GM12864 (cell line): ENCODE results near the gene NDC1.

Experiments
- DNase-seq: peaks from one replicate; pipeline ENCODE4 v3.0.0-alpha.2; 2011; ENCODE audit warnings: low read depth
- H3K4me3 ChIP-seq: 2 replicates; pipeline ENCODE4 v1.5.1; 2011; ENCODE audit warnings: mild to moderate bottlenecking, low read depth, low read length, control low read depth
- TF ChIP-seq, protein P1 (sequence below): IDR thresholded peaks from 2 replicates; pipeline ENCODE4 v1.5.1; 2011; ENCODE audit warnings: low read depth, mild to moderate bottlenecking, moderate library complexity, low read length, control low read depth, inconsistent platforms; ENCODE audit errors: missing control alignments

NDC1 gene

DNA sequence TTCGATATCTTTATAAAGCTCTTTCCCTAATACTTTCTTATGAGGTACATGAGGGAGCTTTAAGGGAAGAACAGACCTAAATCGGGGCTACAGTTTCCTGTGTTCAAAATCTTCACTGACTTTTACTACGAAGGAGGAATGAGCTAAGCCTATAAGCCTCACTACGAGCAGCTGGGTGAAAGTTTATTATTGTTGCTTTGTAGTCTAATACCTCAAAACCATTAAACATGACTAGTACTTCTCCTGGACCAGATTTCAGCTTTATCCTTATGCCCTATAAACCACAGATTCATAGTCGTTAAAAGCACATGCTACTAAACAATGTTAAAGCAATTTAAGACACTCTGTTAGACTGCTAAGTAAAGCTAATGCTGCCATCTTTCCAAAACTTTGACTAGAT lies 30.2 kb downstream of the NDC1 start:
- TF ChIP-seq, protein P1, sequence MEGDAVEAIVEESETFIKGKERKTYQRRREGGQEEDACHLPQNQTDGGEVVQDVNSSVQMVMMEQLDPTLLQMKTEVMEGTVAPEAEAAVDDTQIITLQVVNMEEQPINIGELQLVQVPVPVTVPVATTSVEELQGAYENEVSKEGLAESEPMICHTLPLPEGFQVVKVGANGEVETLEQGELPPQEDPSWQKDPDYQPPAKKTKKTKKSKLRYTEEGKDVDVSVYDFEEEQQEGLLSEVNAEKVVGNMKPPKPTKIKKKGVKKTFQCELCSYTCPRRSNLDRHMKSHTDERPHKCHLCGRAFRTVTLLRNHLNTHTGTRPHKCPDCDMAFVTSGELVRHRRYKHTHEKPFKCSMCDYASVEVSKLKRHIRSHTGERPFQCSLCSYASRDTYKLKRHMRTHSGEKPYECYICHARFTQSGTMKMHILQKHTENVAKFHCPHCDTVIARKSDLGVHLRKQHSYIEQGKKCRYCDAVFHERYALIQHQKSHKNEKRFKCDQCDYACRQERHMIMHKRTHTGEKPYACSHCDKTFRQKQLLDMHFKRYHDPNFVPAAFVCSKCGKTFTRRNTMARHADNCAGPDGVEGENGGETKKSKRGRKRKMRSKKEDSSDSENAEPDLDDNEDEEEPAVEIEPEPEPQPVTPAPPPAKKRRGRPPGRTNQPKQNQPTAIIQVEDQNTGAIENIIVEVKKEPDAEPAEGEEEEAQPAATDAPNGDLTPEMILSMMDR = no peak
- DNase-seq = no peak
- H3K4me3 ChIP-seq = no peak overlapping the region

DNA sequence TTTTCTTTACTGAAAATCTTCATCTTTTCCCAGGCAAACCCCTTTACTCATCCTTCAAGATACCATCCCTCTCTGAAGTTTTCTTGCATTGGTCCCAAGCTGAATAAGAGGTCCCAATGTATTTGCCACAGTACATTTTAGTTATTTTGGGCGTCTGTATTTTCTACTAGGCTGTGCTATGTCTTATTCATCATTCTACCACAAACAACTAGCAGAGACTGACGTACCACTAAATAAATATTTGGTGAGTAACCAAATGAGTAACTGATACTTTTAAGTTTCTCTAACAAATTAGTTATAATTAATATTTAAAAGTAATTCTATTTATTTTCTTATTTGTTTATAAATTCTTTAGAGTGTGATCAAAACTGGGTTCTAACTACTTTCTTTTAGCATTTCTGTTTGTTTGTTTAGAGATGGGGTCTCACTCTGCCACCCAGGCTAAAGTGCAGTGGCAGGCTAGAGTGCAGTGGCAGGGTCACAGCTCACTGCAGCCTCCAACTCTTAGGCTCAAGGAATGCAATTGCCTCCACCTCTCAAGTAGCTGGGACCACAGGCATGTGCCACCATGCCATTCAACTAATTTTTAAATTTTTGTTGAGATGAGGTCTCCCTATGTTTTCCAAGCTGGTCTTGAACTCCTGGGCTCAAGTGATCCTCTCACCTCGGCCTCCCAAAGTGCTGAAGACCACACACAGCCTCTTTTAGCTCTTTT lies 33.1 kb downstream of the NDC1 start:
- TF ChIP-seq, protein P1 = no peak
- no peak for DNase-seq
- H3K4me3 ChIP-seq = no peak overlapping the region

DNA sequence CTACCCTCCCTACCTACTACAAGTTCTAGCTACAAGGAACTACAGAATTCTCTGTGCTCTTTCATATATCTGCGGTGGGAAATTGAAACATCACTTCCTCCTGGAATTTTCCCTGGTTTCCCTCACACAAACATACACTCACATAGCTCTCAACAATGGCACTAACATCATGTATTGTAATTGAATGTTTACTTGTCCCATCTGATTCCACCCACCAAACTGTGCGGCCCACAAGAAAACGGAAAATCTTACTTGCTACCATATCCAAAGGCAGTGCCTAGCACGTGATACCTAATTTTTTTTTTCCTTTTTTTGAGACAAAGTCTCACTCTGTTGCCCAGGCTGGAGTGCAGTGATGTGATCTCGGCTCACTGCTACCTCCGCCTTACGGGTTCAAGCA lies 33.9 kb downstream of the NDC1 start:
- TF ChIP-seq, protein P1 = no peak
- H3K4me3 ChIP-seq = no peak overlapping the region
- no peak for DNase-seq

DNA sequence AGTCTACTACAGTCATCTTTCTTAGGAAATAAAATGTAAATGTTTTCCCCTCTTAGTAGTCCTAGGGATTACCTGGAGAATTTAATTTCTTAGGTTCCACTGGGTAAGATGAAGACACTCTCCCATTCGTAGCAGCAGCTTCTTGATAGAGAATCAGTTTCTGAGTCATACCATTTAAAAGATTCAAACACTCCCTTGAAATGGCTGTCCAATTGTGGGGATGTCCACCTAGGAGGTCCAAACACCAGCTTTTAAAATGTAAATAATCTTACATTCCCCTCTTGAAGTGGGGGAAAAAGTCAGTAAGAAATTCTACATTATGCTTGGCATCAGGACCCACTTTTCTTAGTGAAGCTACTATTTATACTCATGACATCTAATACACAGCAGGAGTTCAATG lies 37.5 kb downstream of the NDC1 start:
- no peak overlapping the region for H3K4me3 ChIP-seq
- TF ChIP-seq, protein P1 = no peak
- no peak for DNase-seq

DNA sequence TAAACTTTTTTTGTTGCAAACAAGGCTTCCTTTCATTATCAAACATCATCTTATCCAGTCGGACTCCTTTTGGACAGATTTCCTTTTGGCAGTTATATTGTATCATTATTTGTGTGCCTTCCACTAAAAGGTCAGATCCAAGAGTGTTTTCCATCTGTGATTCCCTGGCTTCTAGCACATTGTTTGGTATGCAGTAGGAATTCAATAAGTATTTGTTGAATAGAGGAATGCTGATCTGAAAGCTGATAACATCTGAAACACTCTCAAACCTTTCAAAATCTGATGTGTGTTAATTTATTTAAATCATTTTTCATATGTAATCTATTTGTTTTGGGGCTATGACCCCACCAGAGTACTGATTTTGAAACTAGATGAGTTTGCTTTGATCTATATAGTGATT lies 39.0 kb downstream of the NDC1 start:
- TF ChIP-seq, protein P1 = no peak
- H3K4me3 ChIP-seq = no peak overlapping the region
- no peak for DNase-seq

DNA sequence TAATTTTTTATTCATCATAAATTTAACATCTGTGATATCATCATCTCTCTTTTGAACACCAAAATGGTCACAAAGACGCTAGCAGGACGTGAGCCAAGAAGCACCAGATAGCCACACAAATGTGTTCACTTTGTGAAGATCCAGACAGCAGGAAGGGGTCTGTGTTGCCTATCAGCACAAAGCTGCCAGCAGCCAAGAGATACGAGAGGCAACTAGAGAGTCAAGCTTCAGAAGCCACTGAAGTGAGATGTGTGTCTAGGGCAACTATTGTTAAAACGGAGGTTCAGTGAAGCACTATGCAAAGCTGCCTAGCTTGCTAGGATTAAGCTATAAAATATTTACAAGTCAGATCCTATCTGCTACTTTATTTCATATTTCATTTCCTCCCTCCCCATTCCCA lies 45.3 kb downstream of the NDC1 start:
- DNase-seq = no peak
- no peak overlapping the region for H3K4me3 ChIP-seq
- TF ChIP-seq, protein P1 = no peak

DNA sequence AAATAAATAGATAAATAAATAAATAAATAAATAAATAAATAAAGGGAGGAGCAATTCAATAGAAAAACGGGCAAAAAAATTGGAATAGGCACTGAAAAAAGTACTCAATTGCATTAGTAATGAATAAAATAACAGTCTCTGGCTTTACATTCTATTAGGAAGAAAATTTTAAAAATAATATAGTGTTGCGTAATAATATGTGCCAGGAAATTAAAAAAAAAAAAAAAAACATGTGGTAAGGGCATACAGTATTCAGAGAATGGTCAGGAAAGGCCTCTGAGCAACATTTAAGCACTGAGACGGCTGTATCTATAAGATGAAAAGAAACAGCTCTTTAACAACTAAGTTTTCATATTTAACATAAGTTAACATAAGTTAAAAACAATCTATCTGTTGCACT lies 50.4 kb downstream of the NDC1 start:
- H3K4me3 ChIP-seq = no peak overlapping the region
- TF ChIP-seq, protein P1 = no peak
- no peak for DNase-seq
